ENCODE measurements around the gene GTPBP8. TPM values are rescaled to one million over a fixed set of nuclear protein-coding genes. Genes with fewer than 3 reads are reported as not detected.
A peak's percentile ranks its signal among the peaks of the same experiment; 100 is the strongest.

GTPBP8 gene
- total RNA-seq (25.3 TPM), polyA plus RNA-seq (15.4 TPM)

DNA sequence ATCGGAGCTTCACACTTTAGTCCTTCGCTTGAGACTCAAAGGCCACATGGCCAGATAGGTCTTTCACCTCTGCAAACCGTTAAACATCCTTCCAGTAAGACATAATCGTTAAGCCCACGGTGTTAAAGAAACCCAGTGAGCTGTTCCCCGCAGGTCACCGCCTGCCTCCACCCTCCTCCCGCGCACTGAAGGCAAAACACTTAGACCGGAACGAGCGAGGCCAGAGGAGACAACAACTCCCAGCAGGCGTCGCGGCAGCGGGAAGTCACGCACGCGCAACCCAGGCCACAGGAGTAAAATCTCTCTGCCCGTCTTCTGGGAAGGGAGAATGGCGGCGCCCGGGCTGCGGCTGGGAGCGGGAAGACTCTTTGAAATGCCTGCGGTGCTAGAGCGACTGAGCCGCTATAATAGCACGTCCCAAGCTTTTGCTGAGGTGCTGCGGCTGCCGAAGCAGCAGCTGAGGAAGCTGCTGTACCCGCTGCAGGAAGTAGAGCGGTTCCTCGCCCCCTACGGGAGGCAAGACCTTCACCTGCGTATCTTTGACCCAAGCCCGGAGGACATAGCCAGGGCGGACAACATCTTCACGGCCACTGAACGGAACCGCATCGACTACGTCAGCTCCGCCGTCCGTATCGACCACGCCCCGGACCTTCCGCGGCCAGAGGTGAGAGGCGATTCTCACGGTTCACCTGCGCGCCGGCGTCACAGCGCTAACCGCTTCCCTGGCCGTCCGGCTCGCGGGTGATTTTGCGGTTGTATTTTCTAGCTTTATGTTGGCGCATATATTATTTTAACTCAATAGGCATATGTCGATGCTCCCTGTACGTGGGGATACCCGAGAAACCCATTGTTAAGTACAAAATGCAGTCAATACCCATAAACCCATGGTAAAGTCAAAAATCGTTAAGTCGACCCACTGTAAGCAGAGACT lies at the start of gene GTPBP8:
Gene GTPBP8, plus strand, starts transcription at position 313 of the 931 bp plus-strand sequence. Its CDS starts 16 bp downstream, at position 329.
- DNase-seq (ENCODE audit: extremely low spot score) = peak; percentile 85
- 1% methylated on average over 70 of the region's 70 CpGs for WGBS
- peak within 1 kb of the TSS; percentile 72 for H3K4me3 ChIP-seq (ENCODE audit: low read depth, low read length)
- peak within 1 kb of the TSS; percentile 96 for H3K27ac ChIP-seq (ENCODE audit: low read depth)
- no peaks in the 10 kb centered on the region for H3K4me1 ChIP-seq (ENCODE audit: insufficient read depth)
- no peaks in the 10 kb centered on the region for H3K36me3 ChIP-seq (ENCODE audit: insufficient read depth)

DNA sequence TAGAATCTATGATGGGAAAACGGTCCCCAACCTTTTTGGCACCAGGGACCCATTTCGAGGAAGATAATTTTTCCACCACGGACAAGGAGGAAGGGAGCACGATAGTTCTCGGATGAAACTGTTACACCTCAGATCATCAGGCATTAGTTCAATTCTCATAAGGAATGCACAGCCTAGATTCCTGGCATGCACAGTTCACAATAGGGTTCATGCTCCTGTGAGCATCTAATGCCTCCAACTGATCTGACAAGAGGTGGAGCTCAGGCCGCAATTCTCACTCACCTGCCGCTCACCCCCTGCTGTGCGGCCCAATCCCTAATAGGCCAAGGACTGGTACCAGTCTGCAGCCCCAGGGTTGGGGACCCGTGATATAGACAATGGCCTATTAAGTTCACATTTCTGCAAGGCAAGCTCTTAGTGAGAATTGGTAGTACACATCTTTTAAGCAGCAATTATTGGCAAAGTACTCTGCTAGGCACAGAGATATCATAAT lies 42.4 kb upstream of the GTPBP8 start:
- H3K4me1 ChIP-seq (ENCODE audit: insufficient read depth) = no peaks in the 10 kb centered on the region
- H3K4me3 ChIP-seq (ENCODE audit: low read depth, low read length) = no peak overlapping the region
- H3K36me3 ChIP-seq (ENCODE audit: insufficient read depth) = no peaks in the 10 kb centered on the region
- no peak for DNase-seq (ENCODE audit: extremely low spot score)
- no peak overlapping the region for H3K27ac ChIP-seq (ENCODE audit: low read depth)
- 75% methylated on average over 9 of the region's 9 CpGs for WGBS

DNA sequence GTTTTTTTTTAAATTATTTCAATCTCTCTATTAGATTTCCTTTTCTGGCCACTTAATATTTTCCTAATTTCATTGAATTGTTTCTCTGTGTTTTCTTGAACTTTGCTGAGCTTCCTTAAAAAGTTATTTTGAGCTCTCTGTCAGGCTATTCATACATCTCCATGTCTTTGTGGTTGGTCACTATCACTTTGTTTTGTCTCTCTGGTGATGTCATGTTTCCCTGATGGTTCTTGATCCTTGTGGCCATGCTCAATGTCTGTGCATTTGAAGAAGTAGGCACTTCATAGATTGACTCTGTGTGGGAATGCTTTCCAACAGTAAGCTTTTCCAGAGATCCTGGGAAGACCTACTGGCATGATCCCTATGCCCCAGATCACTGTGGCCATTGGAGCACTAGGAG lies 34.4 kb upstream of the GTPBP8 start:
- Histone ChIP-seq H3K36me3 (ENCODE audit: insufficient read depth) (no peaks in the 10 kb centered on the region), H3K27ac (ENCODE audit: low read depth) (no peak overlapping the region), H3K4me1 (ENCODE audit: insufficient read depth) (no peaks in the 10 kb centered on the region), H3K4me3 (ENCODE audit: low read depth, low read length) (no peak overlapping the region)
- no peak for DNase-seq (ENCODE audit: extremely low spot score)

DNA sequence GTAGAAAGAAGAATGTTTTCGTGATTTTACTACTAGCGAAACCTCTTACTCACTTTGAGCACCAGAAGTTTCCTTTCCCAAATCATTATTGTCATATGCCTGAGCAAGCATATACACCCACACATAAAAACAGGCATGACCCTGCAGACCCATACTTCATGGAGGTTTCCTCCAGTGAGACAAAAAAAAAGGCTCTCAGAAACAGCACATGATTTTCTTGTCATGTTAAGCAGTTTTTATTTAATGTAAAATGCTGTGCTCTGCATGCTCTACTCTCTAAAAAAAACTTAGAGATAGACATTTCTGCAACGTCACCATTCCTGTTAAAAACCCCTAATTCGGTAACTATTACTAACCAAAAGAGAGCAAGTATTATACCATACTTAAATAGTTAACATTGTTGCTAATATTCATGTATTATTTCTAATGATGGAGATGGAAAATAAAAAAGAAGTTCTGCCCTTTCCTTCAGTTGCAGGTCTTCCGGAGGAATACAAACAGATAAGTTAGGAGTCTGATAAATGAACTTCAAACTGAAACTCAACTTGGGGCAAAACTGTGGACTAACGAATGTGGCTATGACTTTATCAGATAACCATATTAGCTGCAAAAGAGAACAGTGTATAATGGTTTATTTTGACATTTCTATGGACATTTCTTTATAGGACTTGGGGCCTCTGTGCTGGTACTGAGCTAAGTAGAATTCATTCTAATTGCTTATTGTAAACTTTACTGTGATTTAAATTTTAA lies 31.8 kb upstream of the GTPBP8 start:
- no peak overlapping the region for H3K27ac ChIP-seq (ENCODE audit: low read depth)
- 51% methylated on average over 6 of the region's 6 CpGs for WGBS
- H3K4me3 ChIP-seq (ENCODE audit: low read depth, low read length) = no peak overlapping the region
- H3K4me1 ChIP-seq (ENCODE audit: insufficient read depth) = no peaks in the 10 kb centered on the region
- H3K36me3 ChIP-seq (ENCODE audit: insufficient read depth) = no peaks in the 10 kb centered on the region
- DNase-seq (ENCODE audit: extremely low spot score) = no peak

DNA sequence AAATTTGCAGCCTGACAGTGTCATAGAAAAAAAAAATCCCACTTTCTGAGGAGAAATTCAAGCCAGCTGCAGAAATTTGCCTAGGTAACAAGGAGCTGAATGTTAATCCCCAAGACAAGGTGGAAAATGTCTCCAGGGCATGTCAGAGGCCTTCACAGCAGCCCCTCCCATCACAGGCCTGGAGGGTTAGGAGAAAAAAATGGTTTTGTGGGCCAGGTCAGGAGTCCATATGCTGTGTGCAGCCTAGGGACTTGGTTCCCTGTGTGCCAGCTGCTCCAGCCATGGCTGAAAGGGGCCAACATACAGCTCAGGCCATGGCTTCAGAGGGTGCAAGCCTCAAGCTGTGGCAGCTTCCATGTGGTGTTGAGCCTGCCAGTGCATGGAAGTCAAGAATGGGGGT lies 27.1 kb upstream of the GTPBP8 start:
- Histone ChIP-seq H3K4me3 (ENCODE audit: low read depth, low read length) (no peak overlapping the region), H3K36me3 (ENCODE audit: insufficient read depth) (no peaks in the 10 kb centered on the region), H3K27ac (ENCODE audit: low read depth) (no peak overlapping the region), H3K4me1 (ENCODE audit: insufficient read depth) (no peaks in the 10 kb centered on the region)
- DNase-seq (ENCODE audit: extremely low spot score) = no peak

DNA sequence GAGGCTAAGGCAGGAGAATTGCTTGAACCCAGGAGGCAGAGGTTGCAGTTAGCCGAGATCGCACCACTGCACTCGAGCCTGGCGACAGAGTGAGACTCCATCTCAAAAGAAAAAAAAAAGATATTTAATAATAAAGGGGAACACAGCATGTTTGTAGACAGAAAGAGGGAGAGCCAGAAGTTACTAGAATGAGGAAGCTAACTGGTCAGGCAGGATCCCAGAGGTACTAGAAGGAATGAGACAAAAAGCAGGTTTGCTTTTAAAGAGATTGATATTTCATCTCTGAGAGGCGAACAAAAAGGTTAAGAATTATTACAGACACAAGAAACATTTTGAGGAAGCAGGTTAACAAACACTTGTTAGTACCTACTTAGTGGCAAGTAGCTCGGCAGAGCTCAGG lies 25.1 kb upstream of the GTPBP8 start:
- Histone ChIP-seq H3K4me1 (ENCODE audit: insufficient read depth) (no peaks in the 10 kb centered on the region), H3K4me3 (ENCODE audit: low read depth, low read length) (no peak overlapping the region), H3K36me3 (ENCODE audit: insufficient read depth) (no peaks in the 10 kb centered on the region), H3K27ac (ENCODE audit: low read depth) (no peak overlapping the region)
- 86% methylated on average over 6 of the region's 6 CpGs for WGBS
- no peak for DNase-seq (ENCODE audit: extremely low spot score)

DNA sequence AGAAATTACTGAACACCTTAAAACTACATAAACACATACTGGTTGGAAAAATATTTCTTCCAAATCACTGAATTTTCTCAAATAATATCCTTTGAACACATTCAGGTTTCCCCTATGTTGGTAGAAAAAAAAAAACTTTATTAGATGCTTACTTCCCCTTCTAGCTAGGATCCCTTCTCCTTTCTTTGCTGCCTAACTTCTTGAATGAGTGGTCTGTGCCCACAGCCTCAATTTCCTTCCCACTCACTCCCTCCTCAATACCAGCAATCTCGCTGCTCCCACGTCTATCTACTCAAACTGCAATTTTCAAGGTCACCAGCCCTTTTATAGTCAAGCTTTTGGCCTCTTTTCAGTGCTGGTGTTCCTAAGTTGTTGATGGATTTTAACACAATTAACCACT lies 24.2 kb upstream of the GTPBP8 start:
- no peaks in the 10 kb centered on the region for H3K36me3 ChIP-seq (ENCODE audit: insufficient read depth)
- H3K27ac ChIP-seq (ENCODE audit: low read depth) = no peak overlapping the region
- no peak for DNase-seq (ENCODE audit: extremely low spot score)
- H3K4me3 ChIP-seq (ENCODE audit: low read depth, low read length) = no peak overlapping the region
- H3K4me1 ChIP-seq (ENCODE audit: insufficient read depth) = no peaks in the 10 kb centered on the region
- WGBS = 50% methylated on average over 2 of the region's 2 CpGs

DNA sequence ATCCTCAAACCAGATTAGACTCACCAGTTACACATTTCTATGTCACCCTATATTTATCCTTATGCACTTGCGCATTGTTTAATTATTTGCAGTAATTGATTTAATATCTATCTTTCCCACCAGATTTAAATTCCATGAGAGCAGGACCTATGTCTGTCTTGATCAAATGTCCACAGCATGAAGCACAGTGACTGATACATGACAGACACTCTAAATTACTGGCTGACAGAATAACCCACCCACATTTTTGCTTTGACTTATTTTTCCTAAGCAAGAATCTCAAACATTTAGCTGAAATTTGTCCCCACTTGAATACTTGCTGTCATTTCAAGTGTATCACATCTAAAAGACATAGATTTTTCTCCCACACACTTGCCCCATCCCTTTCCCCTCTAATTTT lies 23.4 kb upstream of the GTPBP8 start:
- no peaks in the 10 kb centered on the region for H3K36me3 ChIP-seq (ENCODE audit: insufficient read depth)
- H3K27ac ChIP-seq (ENCODE audit: low read depth) = no peak overlapping the region
- no peak overlapping the region for H3K4me3 ChIP-seq (ENCODE audit: low read depth, low read length)
- no peaks in the 10 kb centered on the region for H3K4me1 ChIP-seq (ENCODE audit: insufficient read depth)
- 93% methylated on average over 1 of the region's 1 CpG for WGBS
- no peak for DNase-seq (ENCODE audit: extremely low spot score)

DNA sequence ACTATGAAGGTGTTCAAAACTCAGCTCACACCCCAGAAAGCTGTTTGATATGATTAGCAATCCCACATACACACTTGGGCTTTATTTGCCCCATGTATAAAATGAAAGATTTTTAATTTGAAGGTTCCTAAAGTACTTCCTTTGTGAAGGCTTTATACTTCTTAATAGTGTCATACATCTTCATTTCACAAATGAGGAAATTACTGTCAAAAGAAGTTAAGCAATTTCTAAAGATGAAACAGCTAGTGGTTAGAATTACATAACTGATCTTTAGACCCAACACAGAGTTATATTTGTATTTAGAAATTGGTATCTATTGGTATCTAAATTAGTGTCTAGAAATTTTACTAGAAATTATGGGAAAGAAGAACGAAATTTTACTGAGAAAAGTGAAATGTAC lies 23.0 kb upstream of the GTPBP8 start:
- Histone ChIP-seq H3K36me3 (ENCODE audit: insufficient read depth) (no peaks in the 10 kb centered on the region), H3K4me3 (ENCODE audit: low read depth, low read length) (no peak overlapping the region), H3K4me1 (ENCODE audit: insufficient read depth) (no peaks in the 10 kb centered on the region), H3K27ac (ENCODE audit: low read depth) (no peak overlapping the region)
- 55% methylated on average over 1 of the region's 1 CpG for WGBS
- DNase-seq (ENCODE audit: extremely low spot score) = no peak

DNA sequence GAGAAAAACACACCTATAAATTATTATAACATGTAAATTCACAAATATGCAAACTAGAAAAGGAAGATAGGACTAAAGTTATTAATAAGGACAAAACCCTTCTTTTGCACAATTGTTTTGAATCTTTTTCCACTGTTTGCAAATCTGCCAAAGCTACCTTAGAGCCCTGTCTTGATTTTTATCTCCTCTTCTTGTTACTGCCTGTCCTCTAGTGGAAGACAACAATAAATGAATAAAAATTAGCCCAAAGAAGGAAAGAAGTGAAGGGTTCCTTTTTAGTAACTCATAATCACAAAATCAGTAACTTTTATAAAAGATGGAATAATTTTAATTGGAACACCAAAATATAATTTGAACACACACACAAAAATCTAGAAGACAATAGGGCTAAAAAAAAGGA lies 18.6 kb upstream of the GTPBP8 start:
- Histone ChIP-seq H3K4me1 (ENCODE audit: insufficient read depth) (no peaks in the 10 kb centered on the region), H3K27ac (ENCODE audit: low read depth) (no peak overlapping the region), H3K4me3 (ENCODE audit: low read depth, low read length) (no peak overlapping the region), H3K36me3 (ENCODE audit: insufficient read depth) (no peaks in the 10 kb centered on the region)
- no peak for DNase-seq (ENCODE audit: extremely low spot score)

DNA sequence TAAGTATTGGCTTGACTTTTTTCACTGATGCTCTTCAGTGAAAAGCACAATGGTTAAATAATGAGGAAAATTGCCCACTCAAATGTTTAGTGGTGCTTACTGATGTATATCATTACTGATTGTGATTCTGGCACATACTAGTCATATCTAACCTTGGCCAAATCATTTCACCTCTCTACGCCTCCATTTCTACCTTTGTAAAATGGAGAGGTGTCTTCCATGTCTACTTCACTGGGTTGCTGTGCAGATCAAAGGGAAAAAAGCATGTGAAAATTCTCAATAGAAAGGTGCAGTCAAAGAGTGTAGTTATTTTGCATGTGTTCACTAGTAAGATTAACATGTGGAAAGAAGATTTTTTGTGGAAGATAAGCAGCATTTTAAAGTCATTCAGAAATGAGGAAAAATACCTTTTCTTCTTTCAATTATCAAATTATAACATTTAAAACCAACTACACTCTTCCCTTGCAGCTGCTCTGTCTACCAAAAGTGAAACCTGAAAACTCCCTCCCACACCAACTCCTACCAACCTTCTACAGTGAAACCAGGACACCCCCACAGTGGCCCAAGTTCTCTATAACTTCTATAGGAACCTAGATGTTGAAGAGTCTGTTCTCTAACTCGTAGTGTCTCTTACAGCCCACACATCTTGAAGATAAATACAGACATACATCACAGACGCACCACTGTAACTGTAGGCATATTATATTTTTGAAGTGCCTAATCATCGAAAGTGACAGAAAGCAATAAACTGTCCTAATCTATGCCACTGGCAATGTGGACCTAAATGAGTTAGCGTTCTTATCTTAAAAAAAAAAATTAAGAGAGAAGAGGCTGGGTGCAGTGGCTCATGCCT lies 17.2 kb upstream of the GTPBP8 start:
- Histone ChIP-seq H3K4me1 (ENCODE audit: insufficient read depth) (no peaks in the 10 kb centered on the region), H3K4me3 (ENCODE audit: low read depth, low read length) (peak overlapping the region; percentile 11), H3K36me3 (ENCODE audit: insufficient read depth) (no peaks in the 10 kb centered on the region), H3K27ac (ENCODE audit: low read depth) (no peak overlapping the region)
- 56% methylated on average over 5 of the region's 5 CpGs for WGBS
- DNase-seq (ENCODE audit: extremely low spot score) = no peak

DNA sequence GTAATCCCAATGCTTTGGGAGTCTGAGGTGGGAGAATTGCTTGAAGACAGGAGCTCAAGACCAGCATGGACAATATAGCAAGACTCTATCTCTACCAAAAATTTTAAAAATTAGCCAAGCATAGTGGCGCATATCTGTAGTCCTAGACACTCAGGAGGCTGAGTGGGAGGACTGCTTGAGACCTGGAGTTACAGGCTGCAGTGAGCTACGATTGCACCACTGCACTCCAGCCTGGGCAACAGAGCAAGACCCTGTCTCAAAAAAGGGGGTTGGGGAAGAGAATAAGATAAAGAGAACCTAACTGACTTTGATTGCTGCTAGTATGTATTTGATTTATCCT lies 16.6 kb upstream of the GTPBP8 start:
- no peaks in the 10 kb centered on the region for H3K4me1 ChIP-seq (ENCODE audit: insufficient read depth)
- no peak overlapping the region for H3K27ac ChIP-seq (ENCODE audit: low read depth)
- no peaks in the 10 kb centered on the region for H3K36me3 ChIP-seq (ENCODE audit: insufficient read depth)
- no peak for DNase-seq (ENCODE audit: extremely low spot score)
- no peak overlapping the region for H3K4me3 ChIP-seq (ENCODE audit: low read depth, low read length)
- 81% methylated on average over 2 of the region's 2 CpGs for WGBS

DNA sequence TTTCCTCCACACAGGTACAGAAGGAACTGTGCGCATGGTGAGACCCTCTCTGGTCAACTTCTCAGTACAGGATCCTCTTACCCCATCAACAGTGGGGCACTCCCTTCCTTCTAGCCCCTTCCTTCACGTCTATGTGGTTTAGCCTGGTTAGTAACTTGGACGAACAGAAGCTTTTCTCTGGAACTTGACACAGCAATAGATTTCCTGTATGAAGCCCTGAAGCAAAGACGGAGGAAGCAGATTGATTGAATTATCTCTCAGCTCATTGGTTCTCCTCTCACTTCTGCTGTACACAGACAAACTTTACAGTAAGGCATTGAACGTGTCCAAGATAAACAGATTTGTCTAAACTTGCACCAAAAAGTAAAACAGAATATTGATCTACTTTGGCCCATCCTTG lies 15.9 kb upstream of the GTPBP8 start, which contains the start of gene CD200R1:
Gene CD200R1, minus strand, starts transcription at position 210 of the 400 bp plus-strand sequence. CDS start 246 bp downstream, outside the sequence.
- Histone ChIP-seq H3K4me3 (ENCODE audit: low read depth, low read length) (no peak within 1 kb of the TSS), H3K27ac (ENCODE audit: low read depth) (no peak within 1 kb of the TSS), H3K36me3 (ENCODE audit: insufficient read depth) (no peaks in the 10 kb centered on the region), H3K4me1 (ENCODE audit: insufficient read depth) (no peaks in the 10 kb centered on the region)
- DNase-seq (ENCODE audit: extremely low spot score) = no peak
- WGBS = 51% methylated on average over 5 of the region's 5 CpGs

Measured in urinary bladder (tissue), 4 donors.